WTC11 (cell line): Measurements from ENCODE around the gene SHC2. TPM values are rescaled to one million over a fixed set of nuclear protein-coding genes. Genes with fewer than 3 reads are reported as not detected.

Source experiments
- ATAC-seq: fragments of 200-7000 bp; cut with Tn5 transposase; 2 replicates; pipeline ENCODE4 v1.10.0; 2021; ENCODE audit warnings: mild to moderate bottlenecking, moderate library complexity
- CTCF ChIA-PET: fragments of 300-600 bp; sonication (Branson Sonifier 250); formaldehyde crosslinking; loops from one replicate; lab custom pipeline; 2021; ENCODE audit warnings: antibody characterized with exemption; lab: Charles Lee
- POLR2A ChIA-PET: fragments of 350-600 bp; sonication (Branson Sonifier 250); formaldehyde crosslinking; loops from one replicate; lab custom pipeline; 2021; ENCODE audit warnings: antibody characterized with exemption; lab: Charles Lee
- DNase-seq: peaks from one replicate; pipeline ENCODE4 v3.0.0; 2021; ENCODE audit warnings: low spot score
- H3K27ac Mint-ChIP-seq: 2 replicates; pipeline ENCODE4 v1.8.0; 2021; ENCODE audit warnings: mixed read lengths
- H3K27me3 Mint-ChIP-seq: 2 replicates; pipeline ENCODE4 v1.8.0; 2021; ENCODE audit warnings: low read depth, mild to moderate bottlenecking, moderate library complexity, mixed read lengths
- H3K36me3 Mint-ChIP-seq: 2 replicates; pipeline ENCODE4 v1.8.0; 2021; ENCODE audit warnings: mixed read lengths
- H3K4me1 Mint-ChIP-seq: 2 replicates; pipeline ENCODE4 v1.8.0; 2022; ENCODE audit warnings: mixed read lengths
- H3K4me3 Mint-ChIP-seq: 2 replicates; pipeline ENCODE4 v1.8.0; 2021; ENCODE audit warnings: mild to moderate bottlenecking, moderate library complexity, mixed read lengths
- H3K9me3 Mint-ChIP-seq: 2 replicates; pipeline ENCODE4 v1.8.0; 2021; ENCODE audit warnings: mixed read lengths
- ATF2 ChIP-seq: sonication (generic); formaldehyde crosslinking; IDR thresholded peaks from 2 replicates; pipeline ENCODE4 v1.8.1; 2022; ENCODE audit warnings: low read depth, missing genetic modification reagents, borderline replicate concordance
- CDX4 ChIP-seq: fragments of 250-450 bp; sonication (Bioruptor Pico); IDR thresholded peaks from 2 replicates; pipeline ENCODE4 v1.9.0; 2021; ENCODE audit warnings: moderate library complexity, mild to moderate bottlenecking, inconsistent platforms, borderline replicate concordance
- CREB1 ChIP-seq: sonication (generic); formaldehyde crosslinking; IDR thresholded peaks from 2 replicates; pipeline ENCODE4 v1.8.0; 2023; ENCODE audit warnings: mild to moderate bottlenecking, missing genetic modification reagents
- ETV6 ChIP-seq: sonication (generic); formaldehyde crosslinking; IDR thresholded peaks from 2 replicates; pipeline ENCODE4 v1.8.1; 2022; ENCODE audit warnings: mild to moderate bottlenecking, missing genetic modification reagents
- FOXJ3 ChIP-seq: sonication (generic); formaldehyde crosslinking; IDR thresholded peaks from 2 replicates; pipeline ENCODE4 v1.9.0; 2021; ENCODE audit warnings: missing genetic modification reagents, mild to moderate bottlenecking, borderline replicate concordance
- FOXP1 ChIP-seq: sonication (generic); formaldehyde crosslinking; IDR thresholded peaks from 2 replicates; pipeline ENCODE4 v1.8.0; 2022; ENCODE audit warnings: missing genetic modification reagents, mild to moderate bottlenecking, moderate library complexity, borderline replicate concordance
- GTF2I ChIP-seq: fragments of 250-450 bp; sonication (Bioruptor Pico); conservative IDR thresholded peaks from 2 replicates; pipeline ENCODE4 v1.4.0; 2021; ENCODE audit warnings: mild to moderate bottlenecking
- NR2C2 ChIP-seq: sonication (generic); formaldehyde crosslinking; IDR thresholded peaks from 2 replicates; pipeline ENCODE4 v1.8.0; 2022; ENCODE audit warnings: mild to moderate bottlenecking, missing genetic modification reagents
- ZBTB43 ChIP-seq: sonication (generic); formaldehyde crosslinking; IDR thresholded peaks from 2 replicates; pipeline ENCODE4 v1.8.1; 2023; ENCODE audit warnings: mild to moderate bottlenecking, missing genetic modification reagents
- ZNF138 ChIP-seq: sonication (generic); formaldehyde crosslinking; conservative IDR thresholded peaks from 2 replicates; pipeline ENCODE4 v1.8.1; 2022; ENCODE audit warnings: mild to moderate bottlenecking, moderate library complexity, missing genetic modification reagents
- ZNF396 ChIP-seq: fragments of 250-450 bp; sonication (Bioruptor Pico); IDR thresholded peaks from 2 replicates; pipeline ENCODE4 v1.8.0; 2021; ENCODE audit warnings: mild to moderate bottlenecking, moderate library complexity, borderline replicate concordance
- ZNF416 ChIP-seq: fragments of 250-450 bp; sonication (Bioruptor Pico); IDR thresholded peaks from 2 replicates; pipeline ENCODE4 v1.9.0; 2021; ENCODE audit warnings: mild to moderate bottlenecking, inconsistent platforms
- total RNA-seq: library from RNA; stranded (reverse); gene quantifications from 3 replicates; pipeline ENCODE4 v1.2.3, GENCODE V29; 2021
- TF ChIP-seq, protein P1 (sequence below): sonication (generic); formaldehyde crosslinking; IDR thresholded peaks from 2 replicates; pipeline ENCODE4 v1.8.1; 2022; ENCODE audit warnings: missing genetic modification reagents, borderline replicate concordance
- TF ChIP-seq, protein P2 (sequence below): sonication (generic); formaldehyde crosslinking; IDR thresholded peaks from 2 replicates; pipeline ENCODE4 v1.8.1; 2023; ENCODE audit warnings: mild to moderate bottlenecking, moderate library complexity, missing genetic modification reagents
- TF ChIP-seq, protein P3 (sequence below): sonication (generic); formaldehyde crosslinking; IDR thresholded peaks from 2 replicates; pipeline ENCODE4 v1.8.1; 2023; ENCODE audit warnings: mild to moderate bottlenecking, missing genetic modification reagents, borderline replicate concordance

SHC2 gene
- total RNA-seq, 1 experiment from 2014 or later = 8.4 TPM

GRCh38 chr19:419721-420515 lies 40.9 kb downstream of the SHC2 start (continued):
- no peak for TF ChIP-seq ZNF396

GRCh38 chr19:418761-419671 lies 41.8 kb downstream of the SHC2 start:
- Mint-ChIP-seq H3K4me3 (no peak overlapping the region), H3K36me3 (no peaks in the 10 kb centered on the region), H3K27ac (no peak overlapping the region)
- ATAC-seq (no peak), DNase-seq (no peak)
- TF ChIP-seq NR2C2 (CRISPR knock-in tag) = no peak
- no peak for TF ChIP-seq ZBTB43 (CRISPR knock-in tag)
- TF ChIP-seq, protein P1, sequence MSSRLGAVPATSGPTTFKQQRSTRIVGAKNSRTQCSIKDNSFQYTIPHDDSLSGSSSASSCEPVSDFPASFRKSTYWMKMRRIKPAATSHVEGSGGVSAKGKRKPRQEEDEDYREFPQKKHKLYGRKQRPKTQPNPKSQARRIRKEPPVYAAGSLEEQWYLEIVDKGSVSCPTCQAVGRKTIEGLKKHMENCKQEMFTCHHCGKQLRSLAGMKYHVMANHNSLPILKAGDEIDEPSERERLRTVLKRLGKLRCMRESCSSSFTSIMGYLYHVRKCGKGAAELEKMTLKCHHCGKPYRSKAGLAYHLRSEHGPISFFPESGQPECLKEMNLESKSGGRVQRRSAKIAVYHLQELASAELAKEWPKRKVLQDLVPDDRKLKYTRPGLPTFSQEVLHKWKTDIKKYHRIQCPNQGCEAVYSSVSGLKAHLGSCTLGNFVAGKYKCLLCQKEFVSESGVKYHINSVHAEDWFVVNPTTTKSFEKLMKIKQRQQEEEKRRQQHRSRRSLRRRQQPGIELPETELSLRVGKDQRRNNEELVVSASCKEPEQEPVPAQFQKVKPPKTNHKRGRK = no peak
- TF ChIP-seq ZNF416 (CRISPR knock-in tag) = no peak
- TF ChIP-seq FOXJ3 (CRISPR knock-in tag) = no peak
- TF ChIP-seq ATF2 (CRISPR knock-in tag) = no peak
- TF ChIP-seq, all 79 proteins: peak for 0
- H3K9me3 Mint-ChIP-seq = no peaks in the 10 kb centered on the region
- H3K4me1 Mint-ChIP-seq = peaks cover 10% of the 10 kb centered on the region
- CTCF ChIA-PET = interaction anchor here (0.8 to 1.3 kb wide), 3 partner anchors 71 to 92 kb away, joined by 3 read pairs; no protein-coding TSS in a partner anchor
- POLR2A ChIA-PET = interaction anchor here (0.5 to 0.8 kb wide), 2 partner anchors 9 to 1112 kb away, joined by 3 to 5 read pairs; no protein-coding TSS in a partner anchor
- no peaks in the 10 kb centered on the region; the same call in 1 of the 2 replicates for H3K27me3 Mint-ChIP-seq

GRCh38 chr19:416416-416815 lies 44.4 kb downstream of the SHC2 start:
- H3K4me1 Mint-ChIP-seq = peaks cover 14% of the 10 kb centered on the region
- CTCF ChIA-PET = no interaction called here
- H3K4me3 Mint-ChIP-seq = no peak overlapping the region
- ATAC-seq = no peak
- POLR2A ChIA-PET = no interaction called here
- H3K27me3 Mint-ChIP-seq = no peaks in the 10 kb centered on the region; the same call in 1 of the 2 replicates
- no peak for DNase-seq
- H3K9me3 Mint-ChIP-seq = no peaks in the 10 kb centered on the region
- no peaks in the 10 kb centered on the region for H3K36me3 Mint-ChIP-seq
- H3K27ac Mint-ChIP-seq = no peak overlapping the region
- TF ChIP-seq GTF2I (no peak), FOXP1 (CRISPR knock-in tag) (0 out of 2 replicates have a peak, but pooled peaks have one; percentile 17)
- TF ChIP-seq, protein P2, sequence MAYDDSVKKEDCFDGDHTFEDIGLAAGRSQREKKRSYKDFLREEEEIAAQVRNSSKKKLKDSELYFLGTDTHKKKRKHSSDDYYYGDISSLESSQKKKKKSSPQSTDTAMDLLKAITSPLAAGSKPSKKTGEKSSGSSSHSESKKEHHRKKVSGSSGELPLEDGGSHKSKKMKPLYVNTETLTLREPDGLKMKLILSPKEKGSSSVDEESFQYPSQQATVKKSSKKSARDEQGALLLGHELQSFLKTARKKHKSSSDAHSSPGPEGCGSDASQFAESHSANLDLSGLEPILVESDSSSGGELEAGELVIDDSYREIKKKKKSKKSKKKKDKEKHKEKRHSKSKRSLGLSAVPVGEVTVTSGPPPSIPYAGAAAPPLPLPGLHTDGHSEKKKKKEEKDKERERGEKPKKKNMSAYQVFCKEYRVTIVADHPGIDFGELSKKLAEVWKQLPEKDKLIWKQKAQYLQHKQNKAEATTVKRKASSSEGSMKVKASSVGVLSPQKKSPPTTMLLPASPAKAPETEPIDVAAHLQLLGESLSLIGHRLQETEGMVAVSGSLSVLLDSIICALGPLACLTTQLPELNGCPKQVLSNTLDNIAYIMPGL (CRISPR knock-in tag) = no peak

DNA sequence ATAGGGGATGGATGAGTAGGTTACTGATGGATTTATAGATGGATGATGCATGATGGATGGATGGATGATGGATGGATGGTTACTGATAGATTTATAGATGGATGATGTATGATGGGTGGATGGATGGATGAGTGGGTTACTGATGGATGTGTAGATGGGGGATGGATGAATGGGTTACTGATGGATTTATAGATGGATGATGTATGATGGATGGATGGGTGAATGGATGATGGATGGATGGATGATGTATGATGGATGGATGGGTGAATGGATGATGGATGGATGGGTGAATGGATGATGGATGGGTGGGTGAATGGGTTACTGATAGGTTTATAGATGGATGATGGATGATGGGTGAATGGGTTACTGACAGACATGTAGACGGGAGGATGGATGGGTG lies 45.5 kb downstream of the SHC2 start:
- POLR2A ChIA-PET = no interaction called here
- H3K9me3 Mint-ChIP-seq = no peaks in the 10 kb centered on the region
- DNase-seq = no peak
- H3K4me3 Mint-ChIP-seq = no peak overlapping the region
- no peaks in the 10 kb centered on the region for H3K36me3 Mint-ChIP-seq
- H3K27me3 Mint-ChIP-seq = peaks cover 2% of the 10 kb centered on the region; the same call in 1 of the 2 replicates
- ATAC-seq = no peak
- H3K4me1 Mint-ChIP-seq = peaks cover 14% of the 10 kb centered on the region
- CTCF ChIA-PET = no interaction called here
- H3K27ac Mint-ChIP-seq = no peak overlapping the region
- no peak for TF ChIP-seq CDX4 (CRISPR knock-in tag)
- no peak for TF ChIP-seq CREB1 (CRISPR knock-in tag)
- TF ChIP-seq, protein P3, sequence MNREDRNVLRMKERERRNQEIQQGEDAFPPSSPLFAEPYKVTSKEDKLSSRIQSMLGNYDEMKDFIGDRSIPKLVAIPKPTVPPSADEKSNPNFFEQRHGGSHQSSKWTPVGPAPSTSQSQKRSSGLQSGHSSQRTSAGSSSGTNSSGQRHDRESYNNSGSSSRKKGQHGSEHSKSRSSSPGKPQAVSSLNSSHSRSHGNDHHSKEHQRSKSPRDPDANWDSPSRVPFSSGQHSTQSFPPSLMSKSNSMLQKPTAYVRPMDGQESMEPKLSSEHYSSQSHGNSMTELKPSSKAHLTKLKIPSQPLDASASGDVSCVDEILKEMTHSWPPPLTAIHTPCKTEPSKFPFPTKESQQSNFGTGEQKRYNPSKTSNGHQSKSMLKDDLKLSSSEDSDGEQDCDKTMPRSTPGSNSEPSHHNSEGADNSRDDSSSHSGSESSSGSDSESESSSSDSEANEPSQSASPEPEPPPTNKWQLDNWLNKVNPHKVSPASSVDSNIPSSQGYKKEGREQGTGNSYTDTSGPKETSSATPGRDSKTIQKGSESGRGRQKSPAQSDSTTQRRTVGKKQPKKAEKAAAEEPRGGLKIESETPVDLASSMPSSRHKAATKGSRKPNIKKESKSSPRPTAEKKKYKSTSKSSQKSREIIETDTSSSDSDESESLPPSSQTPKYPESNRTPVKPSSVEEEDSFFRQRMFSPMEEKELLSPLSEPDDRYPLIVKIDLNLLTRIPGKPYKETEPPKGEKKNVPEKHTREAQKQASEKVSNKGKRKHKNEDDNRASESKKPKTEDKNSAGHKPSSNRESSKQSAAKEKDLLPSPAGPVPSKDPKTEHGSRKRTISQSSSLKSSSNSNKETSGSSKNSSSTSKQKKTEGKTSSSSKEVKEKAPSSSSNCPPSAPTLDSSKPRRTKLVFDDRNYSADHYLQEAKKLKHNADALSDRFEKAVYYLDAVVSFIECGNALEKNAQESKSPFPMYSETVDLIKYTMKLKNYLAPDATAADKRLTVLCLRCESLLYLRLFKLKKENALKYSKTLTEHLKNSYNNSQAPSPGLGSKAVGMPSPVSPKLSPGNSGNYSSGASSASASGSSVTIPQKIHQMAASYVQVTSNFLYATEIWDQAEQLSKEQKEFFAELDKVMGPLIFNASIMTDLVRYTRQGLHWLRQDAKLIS (CRISPR knock-in tag) = no peak
- TF ChIP-seq ZNF138 (CRISPR knock-in tag) = no peak
- no peak for TF ChIP-seq ETV6 (CRISPR knock-in tag)
